ENCODE data around the gene NDUFA13.

GRCh38 chr19:19471682-19472081, 44.3 kb upstream of the NDUFA13 start:
- TF ChIP-seq, protein P1, sequence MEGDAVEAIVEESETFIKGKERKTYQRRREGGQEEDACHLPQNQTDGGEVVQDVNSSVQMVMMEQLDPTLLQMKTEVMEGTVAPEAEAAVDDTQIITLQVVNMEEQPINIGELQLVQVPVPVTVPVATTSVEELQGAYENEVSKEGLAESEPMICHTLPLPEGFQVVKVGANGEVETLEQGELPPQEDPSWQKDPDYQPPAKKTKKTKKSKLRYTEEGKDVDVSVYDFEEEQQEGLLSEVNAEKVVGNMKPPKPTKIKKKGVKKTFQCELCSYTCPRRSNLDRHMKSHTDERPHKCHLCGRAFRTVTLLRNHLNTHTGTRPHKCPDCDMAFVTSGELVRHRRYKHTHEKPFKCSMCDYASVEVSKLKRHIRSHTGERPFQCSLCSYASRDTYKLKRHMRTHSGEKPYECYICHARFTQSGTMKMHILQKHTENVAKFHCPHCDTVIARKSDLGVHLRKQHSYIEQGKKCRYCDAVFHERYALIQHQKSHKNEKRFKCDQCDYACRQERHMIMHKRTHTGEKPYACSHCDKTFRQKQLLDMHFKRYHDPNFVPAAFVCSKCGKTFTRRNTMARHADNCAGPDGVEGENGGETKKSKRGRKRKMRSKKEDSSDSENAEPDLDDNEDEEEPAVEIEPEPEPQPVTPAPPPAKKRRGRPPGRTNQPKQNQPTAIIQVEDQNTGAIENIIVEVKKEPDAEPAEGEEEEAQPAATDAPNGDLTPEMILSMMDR (IDR thresholded peaks at IDR 0.05; ENCODE audit: poor library complexity, severe bottlenecking) = no peak
- TF ChIP-seq TAF1 (IDR thresholded peaks at IDR 0.05; ENCODE audit: low read depth) (no peak), EP300 (conservative IDR thresholded peaks at IDR 0.05; ENCODE audit: poor library complexity, severe bottlenecking) (no peak), POLR2AphosphoS5 (IDR thresholded peaks at IDR 0.05) (no peak), EZH2 (IDR thresholded peaks at IDR 0.05; ENCODE audit: borderline replicate concordance, insufficient read depth, low read length, poor library complexity, severe bottlenecking) (no peak), MXI1 (conservative IDR thresholded peaks at IDR 0.05; ENCODE audit: poor library complexity, severe bottlenecking) (no peak)
- TF ChIP-seq, protein P2, sequence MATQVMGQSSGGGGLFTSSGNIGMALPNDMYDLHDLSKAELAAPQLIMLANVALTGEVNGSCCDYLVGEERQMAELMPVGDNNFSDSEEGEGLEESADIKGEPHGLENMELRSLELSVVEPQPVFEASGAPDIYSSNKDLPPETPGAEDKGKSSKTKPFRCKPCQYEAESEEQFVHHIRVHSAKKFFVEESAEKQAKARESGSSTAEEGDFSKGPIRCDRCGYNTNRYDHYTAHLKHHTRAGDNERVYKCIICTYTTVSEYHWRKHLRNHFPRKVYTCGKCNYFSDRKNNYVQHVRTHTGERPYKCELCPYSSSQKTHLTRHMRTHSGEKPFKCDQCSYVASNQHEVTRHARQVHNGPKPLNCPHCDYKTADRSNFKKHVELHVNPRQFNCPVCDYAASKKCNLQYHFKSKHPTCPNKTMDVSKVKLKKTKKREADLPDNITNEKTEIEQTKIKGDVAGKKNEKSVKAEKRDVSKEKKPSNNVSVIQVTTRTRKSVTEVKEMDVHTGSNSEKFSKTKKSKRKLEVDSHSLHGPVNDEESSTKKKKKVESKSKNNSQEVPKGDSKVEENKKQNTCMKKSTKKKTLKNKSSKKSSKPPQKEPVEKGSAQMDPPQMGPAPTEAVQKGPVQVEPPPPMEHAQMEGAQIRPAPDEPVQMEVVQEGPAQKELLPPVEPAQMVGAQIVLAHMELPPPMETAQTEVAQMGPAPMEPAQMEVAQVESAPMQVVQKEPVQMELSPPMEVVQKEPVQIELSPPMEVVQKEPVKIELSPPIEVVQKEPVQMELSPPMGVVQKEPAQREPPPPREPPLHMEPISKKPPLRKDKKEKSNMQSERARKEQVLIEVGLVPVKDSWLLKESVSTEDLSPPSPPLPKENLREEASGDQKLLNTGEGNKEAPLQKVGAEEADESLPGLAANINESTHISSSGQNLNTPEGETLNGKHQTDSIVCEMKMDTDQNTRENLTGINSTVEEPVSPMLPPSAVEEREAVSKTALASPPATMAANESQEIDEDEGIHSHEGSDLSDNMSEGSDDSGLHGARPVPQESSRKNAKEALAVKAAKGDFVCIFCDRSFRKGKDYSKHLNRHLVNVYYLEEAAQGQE (IDR thresholded peaks at IDR 0.05; ENCODE audit: borderline replicate concordance) = no peak
